ENCODE results near the gene KASH5.

DNA sequence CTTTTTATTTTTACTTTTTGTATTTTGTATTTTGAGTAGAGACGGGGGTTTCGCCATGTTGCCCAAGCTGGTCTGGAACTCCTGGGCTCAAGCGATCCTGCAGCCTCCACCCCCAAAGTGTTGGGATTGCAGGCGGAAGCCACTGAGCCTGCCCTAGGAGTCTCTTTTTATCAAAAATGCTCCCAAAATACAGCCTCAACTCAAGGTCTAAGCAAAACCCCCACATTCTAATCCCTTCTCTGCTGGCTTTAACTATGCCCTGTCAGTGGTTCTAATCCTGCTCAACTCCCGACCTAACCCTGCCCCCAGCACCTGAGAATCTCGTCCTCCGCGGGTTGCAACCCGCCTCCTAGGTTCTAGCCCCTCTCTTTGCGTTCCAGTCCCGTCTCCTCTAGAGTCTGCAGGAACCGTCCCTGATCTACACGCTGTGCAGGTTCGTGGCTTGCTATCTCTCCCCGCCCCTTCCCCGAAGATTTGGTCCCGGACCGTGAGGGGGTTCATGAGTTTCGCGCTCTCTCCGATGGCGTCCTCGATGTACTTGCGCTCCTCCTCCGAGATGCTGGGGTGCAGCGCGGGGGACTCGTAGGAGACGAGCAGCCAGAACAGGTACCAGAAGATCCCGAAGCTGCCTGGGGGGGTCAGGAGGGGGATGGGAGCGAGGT is 45.3 kb downstream of the KASH5 start:
- TF ChIP-seq POLR2AphosphoS5 (IDR thresholded peaks at IDR 0.05; ENCODE audit: low read depth, low read length), result no peak
- TF ChIP-seq POLR2A (IDR thresholded peaks at IDR 0.05; ENCODE audit: low read depth, low read length), result no peak
- TF ChIP-seq TAF1 (IDR thresholded peaks at IDR 0.05; ENCODE audit: borderline replicate concordance, low read depth, low read length), result no peak
